Measurements from ENCODE around the gene HIVEP3.

HIVEP3 gene

DNA sequence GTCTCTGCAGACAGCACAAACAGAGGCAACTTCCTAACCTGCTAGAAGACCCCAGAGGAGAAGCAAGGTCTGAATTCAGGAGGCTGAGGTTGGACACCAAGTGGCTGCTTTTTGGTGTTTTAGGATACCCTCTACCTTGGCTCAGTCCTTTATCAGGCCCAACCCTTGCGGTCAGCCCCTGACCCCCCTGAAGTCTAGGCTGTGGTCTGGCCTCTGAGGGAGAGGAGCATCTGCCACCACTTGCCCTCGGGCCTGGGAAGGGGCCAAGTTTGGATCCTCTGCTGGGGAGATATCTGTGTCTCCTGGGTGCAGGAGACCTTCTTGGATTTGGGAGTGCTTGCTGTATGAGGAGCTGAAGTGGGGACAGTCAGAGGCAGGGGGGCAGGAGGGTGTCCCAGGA lies 455.2 kb downstream of the HIVEP3 start:
- TF ChIP-seq, protein P1, sequence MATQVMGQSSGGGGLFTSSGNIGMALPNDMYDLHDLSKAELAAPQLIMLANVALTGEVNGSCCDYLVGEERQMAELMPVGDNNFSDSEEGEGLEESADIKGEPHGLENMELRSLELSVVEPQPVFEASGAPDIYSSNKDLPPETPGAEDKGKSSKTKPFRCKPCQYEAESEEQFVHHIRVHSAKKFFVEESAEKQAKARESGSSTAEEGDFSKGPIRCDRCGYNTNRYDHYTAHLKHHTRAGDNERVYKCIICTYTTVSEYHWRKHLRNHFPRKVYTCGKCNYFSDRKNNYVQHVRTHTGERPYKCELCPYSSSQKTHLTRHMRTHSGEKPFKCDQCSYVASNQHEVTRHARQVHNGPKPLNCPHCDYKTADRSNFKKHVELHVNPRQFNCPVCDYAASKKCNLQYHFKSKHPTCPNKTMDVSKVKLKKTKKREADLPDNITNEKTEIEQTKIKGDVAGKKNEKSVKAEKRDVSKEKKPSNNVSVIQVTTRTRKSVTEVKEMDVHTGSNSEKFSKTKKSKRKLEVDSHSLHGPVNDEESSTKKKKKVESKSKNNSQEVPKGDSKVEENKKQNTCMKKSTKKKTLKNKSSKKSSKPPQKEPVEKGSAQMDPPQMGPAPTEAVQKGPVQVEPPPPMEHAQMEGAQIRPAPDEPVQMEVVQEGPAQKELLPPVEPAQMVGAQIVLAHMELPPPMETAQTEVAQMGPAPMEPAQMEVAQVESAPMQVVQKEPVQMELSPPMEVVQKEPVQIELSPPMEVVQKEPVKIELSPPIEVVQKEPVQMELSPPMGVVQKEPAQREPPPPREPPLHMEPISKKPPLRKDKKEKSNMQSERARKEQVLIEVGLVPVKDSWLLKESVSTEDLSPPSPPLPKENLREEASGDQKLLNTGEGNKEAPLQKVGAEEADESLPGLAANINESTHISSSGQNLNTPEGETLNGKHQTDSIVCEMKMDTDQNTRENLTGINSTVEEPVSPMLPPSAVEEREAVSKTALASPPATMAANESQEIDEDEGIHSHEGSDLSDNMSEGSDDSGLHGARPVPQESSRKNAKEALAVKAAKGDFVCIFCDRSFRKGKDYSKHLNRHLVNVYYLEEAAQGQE (IDR thresholded peaks at IDR 0.05; ENCODE audit: insufficient read depth in 1 of 2, low read depth in 2 of 2, low read length in 2 of 2) = no peak
- no peak for TF ChIP-seq FOXP2 (optimal IDR thresholded peaks at IDR 0.05; ENCODE audit: borderline replicate concordance, extremely low read depth, extremely low read length, insufficient read depth)
- TF ChIP-seq TAF1 (IDR thresholded peaks at IDR 0.05; ENCODE audit: borderline replicate concordance, insufficient read depth, low read length) = no peak
- TF ChIP-seq POLR2AphosphoS5 (IDR thresholded peaks at IDR 0.05; ENCODE audit: low read depth, low read length) = no peak
- TF ChIP-seq SIN3A (IDR thresholded peaks at IDR 0.05; ENCODE audit: borderline replicate concordance, insufficient read depth, low read length) = no peak

GRCh38 chr1:41462680-41463004 lies 456.1 kb downstream of the HIVEP3 start:
- TF ChIP-seq POLR2AphosphoS5 (IDR thresholded peaks at IDR 0.05; ENCODE audit: low read depth, low read length) (no peak), FOXP2 (optimal IDR thresholded peaks at IDR 0.05; ENCODE audit: borderline replicate concordance, extremely low read depth, extremely low read length, insufficient read depth) (no peak), TAF1 (IDR thresholded peaks at IDR 0.05; ENCODE audit: borderline replicate concordance, insufficient read depth, low read length) (no peak), SIN3A (IDR thresholded peaks at IDR 0.05; ENCODE audit: borderline replicate concordance, insufficient read depth, low read length) (no peak)
- TF ChIP-seq, protein P1 (IDR thresholded peaks at IDR 0.05; ENCODE audit: insufficient read depth in 1 of 2, low read depth in 2 of 2, low read length in 2 of 2) = no peak

- TF ChIP-seq SIN3A (IDR thresholded peaks at IDR 0.05; ENCODE audit: borderline replicate concordance, insufficient read depth, low read length) (no peak), TAF1 (IDR thresholded peaks at IDR 0.05; ENCODE audit: borderline replicate concordance, insufficient read depth, low read length) (no peak), POLR2AphosphoS5 (IDR thresholded peaks at IDR 0.05; ENCODE audit: low read depth, low read length) (no peak; the same call in 1 of the 2 replicates)
Observed at GRCh38 chr1:41461790-41462679, 456.7 kb downstream of the HIVEP3 start.

DNA sequence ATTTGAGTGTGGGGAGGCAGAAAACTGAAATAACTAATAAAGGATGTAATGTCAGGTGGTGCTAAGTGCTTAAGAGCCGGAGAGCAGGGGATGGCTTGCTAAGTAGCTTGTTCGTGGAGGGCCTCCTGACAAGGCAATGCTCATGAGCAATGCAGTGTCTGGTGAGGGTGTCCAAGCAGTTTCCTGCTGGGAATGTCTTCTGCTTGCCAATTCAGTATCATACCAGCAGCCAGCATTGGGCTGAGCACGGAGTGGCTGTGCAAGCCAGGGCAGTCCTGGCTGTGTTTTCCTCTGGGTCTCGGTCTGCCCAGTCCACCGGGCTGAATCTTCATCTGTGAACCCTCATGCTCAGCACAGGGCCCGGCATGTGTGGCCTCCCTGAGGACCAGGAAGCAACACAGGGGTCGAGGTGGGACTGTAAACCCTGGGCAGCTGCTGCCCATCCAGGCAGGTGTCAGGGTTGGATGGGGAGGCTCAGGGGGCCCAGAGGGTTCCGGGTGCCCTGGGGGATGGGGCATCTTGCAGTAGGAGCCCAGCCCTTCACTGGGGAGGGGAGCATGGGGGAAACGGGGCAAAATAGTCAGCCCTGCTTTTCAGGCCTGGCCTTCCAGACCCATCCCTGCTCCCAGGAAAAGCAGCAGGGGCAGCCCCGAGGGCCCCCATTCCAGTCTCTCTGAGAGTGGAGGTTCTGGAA lies 461.7 kb downstream of the HIVEP3 start:
- TF ChIP-seq POLR2AphosphoS5 (IDR thresholded peaks at IDR 0.05; ENCODE audit: low read depth, low read length) = 0 out of 2 replicates have a peak, but pooled peaks have one; percentile 5
- TF ChIP-seq, protein P1 (IDR thresholded peaks at IDR 0.05; ENCODE audit: insufficient read depth in 1 of 2, low read depth in 2 of 2, low read length in 2 of 2) = no peak
